HG02840 (cell line): ENCODE measurements around the gene XRCC3.

ENCODE experiments used
- ATAC-seq: cut with Tn5 transposase; IDR thresholded peaks from one replicate; pipeline ENCODE4 v1.9.1; 2021; ENCODE audit warnings: mild to moderate bottlenecking, moderate library complexity, moderate number of reproducible peaks; ENCODE audit not compliant: unreplicated experiment, low FRiP score

Gene XRCC3

GRCh38 chr14:103715052-103716000 lies at the start of gene XRCC3, which contains the start of gene ZFYVE21:
Gene XRCC3, minus strand, starts transcription at chr14:103715451. Its CDS starts 4,364 bp downstream, at chr14:103711087.
Gene ZFYVE21, plus strand, starts transcription at chr14:103715810. Its CDS starts 32 bp downstream, at chr14:103715842.
- peak; percentile 96 for ATAC-seq

GRCh38 chr14:103763730-103764488 lies 48.7 kb upstream of the XRCC3 start:
- peak; percentile 95 for ATAC-seq

- ATAC-seq, result no peak
These were observed 47.3 kb upstream of the XRCC3 start for GRCh38 chr14:103762541-103762940.

GRCh38 chr14:103762036-103762435 lies 46.8 kb upstream of the XRCC3 start:
- ATAC-seq, result no peak

GRCh38 chr14:103758059-103758776 lies 43.0 kb upstream of the XRCC3 start:
- ATAC-seq, result no peak

- ATAC-seq, result no peak
These were observed 39.8 kb upstream of the XRCC3 start for GRCh38 chr14:103755060-103755459.

- ATAC-seq, result no peak
These were observed 38.5 kb upstream of the XRCC3 start for GRCh38 chr14:103753774-103754173.

- ATAC-seq, result no peak
These were observed 34.6 kb upstream of the XRCC3 start for GRCh38 chr14:103749860-103750259.

- no peak for ATAC-seq
These were observed 34.2 kb upstream of the XRCC3 start for GRCh38 chr14:103749452-103749851.

GRCh38 chr14:103748534-103748857 lies 33.2 kb upstream of the XRCC3 start:
- ATAC-seq, result no peak

- no peak for ATAC-seq
These were observed 31.4 kb upstream of the XRCC3 start for GRCh38 chr14:103746701-103747100.

- ATAC-seq, result no peak
These were observed 30.2 kb upstream of the XRCC3 start for GRCh38 chr14:103745424-103745823.

- ATAC-seq, result no peak
These were observed 29.6 kb upstream of the XRCC3 start for GRCh38 chr14:103744621-103745395.

- no peak for ATAC-seq
These were observed 28.4 kb upstream of the XRCC3 start for GRCh38 chr14:103743691-103744090.

GRCh38 chr14:103742499-103743255 lies 27.4 kb upstream of the XRCC3 start:
- ATAC-seq, result no peak

- ATAC-seq, result no peak
These were observed 26.6 kb upstream of the XRCC3 start for GRCh38 chr14:103741876-103742275.

GRCh38 chr14:103740991-103741689 lies 25.9 kb upstream of the XRCC3 start:
- ATAC-seq, result no peak

GRCh38 chr14:103739793-103740501 lies 24.7 kb upstream of the XRCC3 start:
- ATAC-seq, result no peak
